Right ventricle myocardium superior (tissue), 1 donor: ENCODE results near the gene CD6. TPM values are rescaled to one million over a fixed set of nuclear protein-coding genes. Genes with fewer than 3 reads are reported as not detected.
"Not testable (repeated sequence)": the region's sequence is repeated elsewhere in the genome, so short reads cannot be mapped to it uniquely, and the experiment has no call there.

Experiments
- ATAC-seq: fragments of 200-7000 bp; cut with Tn5 transposase; one replicate; pipeline ENCODE4 v1.9.1; 2020; ENCODE audit warnings: mild to moderate bottlenecking; ENCODE audit not compliant: poor library complexity
- DNase-seq: peaks from one replicate; pipeline ENCODE4 v3.0.0-alpha.2; 2020
- intact Hi-C: fragments of 100-400 bp; cut with DNase I; formaldehyde crosslinking; loops from one replicate; pipeline ENCODE4 v1.11.2; 2022
- total RNA-seq: library from RNA; stranded (reverse); fragmentation: NEBNext Ultra II Directional; extraction: Animal tissue kit (Norgen Biotek cat#: 25700); gene quantifications from one replicate; pipeline ENCODE4 v1.2.1, GENCODE V29; 2021
- donor health status: DM: no; HTN: yes; CAD: no; lungs with severe emphysema.

The CD6 gene
- total RNA-seq, 1 donor from 2014 or later: 0.08 TPM

GRCh38 chr11:60950024-60950423, 21.5 kb upstream of the CD6 start:
- ATAC-seq: no peak
- intact Hi-C loops: no loop called here
- no peak for DNase-seq

- ATAC-seq: peak; percentile 11
- intact Hi-C loops: no loop called here
- peak; percentile 69 for DNase-seq
These were observed 20.4 kb upstream of the CD6 start for GRCh38 chr11:60950933-60951605.

DNA sequence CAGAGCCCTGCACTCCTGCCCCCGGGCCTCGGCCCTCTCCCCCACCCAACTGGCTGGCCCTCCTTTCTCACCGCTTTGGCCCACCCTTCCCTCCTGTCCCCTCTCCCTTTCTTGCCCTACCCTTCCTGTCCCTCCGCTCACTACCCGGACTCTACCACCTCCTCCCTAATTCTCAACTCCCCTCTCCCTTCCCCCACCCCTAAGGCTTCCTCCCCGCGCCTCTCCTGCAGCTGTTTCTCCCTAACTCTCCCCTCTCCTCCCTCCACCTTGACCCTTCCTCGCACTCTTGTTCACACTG, 19.9 kb upstream of the CD6 start:
- ATAC-seq: peak; percentile 17
- no peak for DNase-seq
- intact Hi-C loops: no loop called here

DNA sequence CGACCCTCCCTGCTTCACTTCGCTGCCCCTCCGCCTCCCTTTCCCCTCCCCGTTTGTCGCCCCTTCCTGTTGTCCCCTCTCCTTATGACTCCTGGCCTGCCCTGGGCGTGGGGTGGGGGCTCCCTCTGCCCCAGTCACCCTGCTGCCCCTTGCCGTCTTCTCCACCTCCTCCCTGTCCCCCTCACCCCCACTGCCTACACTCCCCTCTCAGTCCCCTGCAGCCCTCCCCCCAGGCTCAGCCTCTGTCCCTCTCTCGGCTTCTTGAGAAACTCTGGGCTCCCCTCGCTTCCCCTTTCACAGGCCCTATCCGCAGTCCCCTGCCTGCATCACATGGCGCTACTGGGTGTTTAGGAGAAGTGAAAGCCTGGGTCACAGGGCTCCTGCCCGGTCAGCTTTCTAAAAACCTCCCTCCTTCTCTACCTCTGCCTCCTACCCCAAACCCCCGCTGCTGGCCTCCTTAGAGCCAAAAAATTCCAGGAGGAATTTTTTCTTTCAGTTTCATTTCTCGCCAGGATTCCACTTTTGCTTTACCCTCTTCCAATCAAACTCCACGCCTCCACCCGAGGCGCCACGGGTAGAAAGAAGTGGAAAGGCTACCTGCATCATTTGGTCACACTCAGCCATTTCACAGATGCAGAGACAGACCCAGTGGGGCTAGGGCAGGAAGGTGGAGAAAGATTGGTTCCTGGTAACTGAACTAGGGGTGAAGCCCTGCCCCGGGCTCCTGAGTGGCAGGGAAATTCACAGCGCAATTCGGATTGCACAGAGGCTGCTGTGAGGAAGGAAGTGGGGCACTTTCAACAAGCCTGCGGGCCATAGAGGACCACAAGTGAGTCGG, 19.4 kb upstream of the CD6 start, which contains the start of gene SLC15A3:
Gene SLC15A3, minus strand, starts transcription at position 273 of the 838 bp plus-strand sequence. CDS start 625 bp downstream, outside the sequence.
- intact Hi-C loops: no loop called here
- peak; percentile 82 for ATAC-seq
- DNase-seq: peak; percentile 84

GRCh38 chr11:60952742-60953170, 18.7 kb upstream of the CD6 start:
- peak; percentile 20 for ATAC-seq
- intact Hi-C loops: no loop called here
- DNase-seq: no peak

DNA sequence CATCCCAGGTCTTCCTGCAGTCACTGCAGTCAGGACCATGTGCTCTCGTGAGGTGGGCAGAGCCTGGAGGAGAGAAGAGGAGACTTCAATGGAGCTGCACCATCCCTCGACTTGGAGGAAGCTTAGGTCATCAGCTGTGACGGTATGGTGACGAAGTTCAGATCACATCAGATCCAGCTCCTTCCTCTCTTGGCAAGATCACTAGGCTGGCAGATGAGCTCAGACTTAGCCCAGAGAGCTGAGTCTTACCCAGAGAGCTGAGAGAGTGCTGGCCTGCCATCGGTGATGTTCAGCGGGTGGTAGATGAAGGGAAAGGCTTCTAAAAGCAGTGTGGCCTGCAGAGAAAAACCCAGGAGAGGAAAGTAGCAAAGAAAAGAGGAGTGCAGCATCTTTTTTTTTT, 17.7 kb upstream of the CD6 start:
- no peak for DNase-seq
- no peak for ATAC-seq
- intact Hi-C loops: no loop called here

GRCh38 chr11:60954421-60954820, 17.1 kb upstream of the CD6 start:
- ATAC-seq (no peak), DNase-seq (no peak)
- intact Hi-C loops: no loop called here

DNA sequence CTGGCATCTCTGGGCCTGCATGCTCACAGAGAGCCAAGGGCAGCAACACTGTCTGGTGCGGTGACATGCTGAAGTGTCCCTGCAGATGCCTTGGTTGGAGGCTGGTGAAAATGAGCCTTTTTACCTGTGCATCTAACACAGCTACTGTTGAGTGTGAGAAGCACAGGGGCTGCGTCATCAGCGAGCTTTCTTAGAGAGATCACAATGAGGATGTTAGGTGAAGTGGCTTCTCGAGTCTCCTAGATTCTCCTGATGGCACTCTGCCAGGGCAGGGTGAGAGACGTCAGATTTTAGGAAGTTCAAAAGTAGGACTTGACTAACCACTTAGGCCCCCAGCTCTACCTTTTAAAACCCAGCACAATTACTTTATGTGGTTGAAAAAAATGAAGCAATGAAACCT, 15.9 kb upstream of the CD6 start:
- ATAC-seq (no peak), DNase-seq (no peak)
- intact Hi-C loops: no loop called here

- no peak for ATAC-seq
- intact Hi-C loops: no loop called here
- no peak for DNase-seq
These were observed 14.3 kb upstream of the CD6 start for GRCh38 chr11:60957188-60957587.

- no peak for ATAC-seq
- intact Hi-C loops: no loop called here
- DNase-seq: no peak
These were observed 12.0 kb upstream of the CD6 start for GRCh38 chr11:60959431-60959830.

DNA sequence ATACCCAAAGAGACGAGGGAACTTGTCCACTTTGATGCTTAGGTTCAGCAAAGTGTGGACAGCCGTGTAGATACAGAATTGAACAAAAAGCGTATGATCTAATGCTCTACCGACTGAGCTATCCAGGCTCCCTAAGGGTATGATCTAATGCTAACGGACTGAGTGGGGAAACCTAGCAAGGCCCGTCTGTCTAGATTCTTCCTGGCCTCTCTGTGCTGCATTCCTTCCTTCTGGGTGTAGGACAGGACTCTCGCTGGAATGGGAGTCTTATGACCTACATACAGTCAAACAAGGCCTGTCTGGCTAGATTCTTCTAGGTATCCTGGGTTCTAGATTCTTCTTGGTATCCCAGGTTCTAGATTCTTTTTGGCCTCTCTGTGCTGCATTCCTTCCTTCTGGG, 11.1 kb upstream of the CD6 start:
- ATAC-seq: no peak
- DNase-seq: no peak
- intact Hi-C loops: no loop called here

GRCh38 chr11:60964801-60965200, 6.7 kb upstream of the CD6 start:
- intact Hi-C loops: no loop called here
- ATAC-seq (no peak), DNase-seq (no peak)

DNA sequence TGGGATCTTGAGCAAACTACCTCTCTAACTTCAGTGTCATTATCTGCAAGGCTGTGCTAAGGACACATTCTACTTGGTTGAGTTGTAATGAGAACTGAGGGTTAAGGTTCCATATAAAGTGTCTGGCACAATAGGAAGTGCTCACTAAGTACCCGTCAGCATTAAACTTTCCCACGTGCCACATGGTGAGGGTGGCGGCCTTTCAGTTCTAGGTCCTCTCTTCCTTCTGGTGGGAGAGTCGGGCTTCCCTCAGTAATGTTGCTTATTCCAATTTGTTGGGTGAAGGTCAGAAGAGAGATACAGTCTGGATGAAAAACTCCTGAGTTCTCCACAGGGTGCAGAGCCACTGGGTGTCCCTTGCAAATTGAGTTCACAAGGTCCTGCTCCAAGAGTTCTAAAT, 4.6 kb upstream of the CD6 start:
- intact Hi-C loops: no loop called here
- DNase-seq (no peak), ATAC-seq (no peak)

DNA sequence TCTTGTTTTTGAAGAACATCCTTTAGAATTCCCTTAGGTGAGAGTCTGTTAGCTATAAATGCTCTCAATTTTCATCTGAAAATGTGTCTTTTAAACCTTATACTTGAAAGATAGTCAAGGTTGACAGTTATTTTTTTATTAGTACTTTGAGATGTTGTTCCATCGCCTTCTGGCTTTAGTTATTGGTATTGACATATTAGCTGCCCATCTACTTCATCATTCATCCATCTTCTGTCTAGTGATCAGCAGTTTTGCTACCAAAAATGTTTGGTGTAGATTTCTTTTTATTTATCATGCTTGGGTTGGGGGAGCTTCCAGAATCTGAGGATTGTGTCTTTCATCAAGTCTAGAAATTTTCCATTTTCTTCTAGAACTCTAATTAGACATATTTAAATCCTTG, 3.3 kb upstream of the CD6 start:
- DNase-seq (no peak), ATAC-seq (no peak)
- intact Hi-C loops: no loop called here

GRCh38 chr11:60970369-60970774, 1.1 kb upstream of the CD6 start:
- DNase-seq: peak; percentile 77
- intact Hi-C loops: no loop called here
- peak; percentile 80 for ATAC-seq

- ATAC-seq (no peak), DNase-seq (no peak)
- intact Hi-C loops: no loop called here
These were observed 590 bp upstream of the CD6 start for GRCh38 chr11:60970890-60971289.

GRCh38 chr11:60972182-60973030, 926 bp downstream of the CD6 start:
- DNase-seq (no peak), ATAC-seq (no peak)
- intact Hi-C loops: no loop called here

DNA sequence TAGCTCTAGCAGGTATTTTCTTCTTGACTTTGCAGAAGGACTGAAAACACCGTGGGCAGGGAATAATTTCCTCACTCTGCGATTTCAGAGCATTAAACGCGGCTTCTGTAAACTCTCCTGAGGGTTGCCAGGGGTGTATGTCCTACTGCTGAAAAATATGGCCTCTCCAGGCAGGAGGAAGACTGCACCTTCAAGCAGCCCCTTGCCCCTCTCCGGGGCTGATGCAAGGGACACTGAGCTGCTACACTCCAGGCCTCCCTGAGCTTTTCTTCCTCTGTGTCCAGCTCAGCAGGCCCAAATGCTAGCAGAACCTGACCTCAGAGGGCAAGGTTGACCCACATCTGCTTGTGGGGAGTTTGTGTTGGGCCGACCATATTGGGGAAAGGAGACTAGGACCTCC, 2.2 kb downstream of the CD6 start:
- no peak for DNase-seq
- no peak for ATAC-seq
- intact Hi-C loops: no loop called here

DNA sequence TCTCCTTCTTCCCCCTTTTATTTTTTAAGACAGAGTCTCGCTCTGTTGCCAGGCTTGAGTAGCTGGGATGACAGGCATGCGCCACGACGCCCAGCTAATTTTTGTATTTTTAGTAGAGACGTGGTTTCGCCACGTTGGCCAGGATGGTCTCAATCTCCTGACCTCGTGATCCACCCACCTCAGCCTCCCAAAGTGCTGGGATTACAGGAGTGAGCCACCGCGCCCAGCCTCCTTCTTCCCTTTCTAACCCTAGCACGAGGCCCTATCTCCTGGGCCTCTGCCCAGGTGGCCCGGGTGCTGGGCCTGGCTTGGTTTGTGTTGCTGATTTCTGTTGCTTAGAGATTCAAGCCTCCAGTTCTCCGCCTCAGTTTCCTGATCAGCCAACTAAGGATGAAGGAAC, 2.8 kb downstream of the CD6 start:
- intact Hi-C loops, DNase-seq, ATAC-seq: not testable (repeated sequence)
